Stimulated activated naive CD4-positive, alpha-beta T cell treated with Interleukin-2 at 50 U/mL for 16 hours (primary cell): ENCODE data around the gene MAD2L2.

Experiments used
- DNase-seq: peaks from one replicate; lab custom pipeline; 2025; lab: John Stamatoyannopoulos, UW

The MAD2L2 gene

GRCh38 chr1:11681071-11681771, at the start of gene MAD2L2:
Gene MAD2L2 (minus strand): TSS chr1:11681148. CDS start chr1:11680601, 547 bp downstream.
- DNase-seq, result peak; percentile 88

GRCh38 chr1:11730429-11730891, 49.5 kb upstream of the MAD2L2 start:
- no peak for DNase-seq

- DNase-seq, result no peak
Measured at GRCh38 chr1:11729498-11730428, 48.8 kb upstream of the MAD2L2 start.

- DNase-seq, result no peak
Measured at GRCh38 chr1:11729155-11729497, 48.2 kb upstream of the MAD2L2 start.

- no peak for DNase-seq
Measured at GRCh38 chr1:11728126-11728806, 47.3 kb upstream of the MAD2L2 start.

GRCh38 chr1:11727119-11727518, 46.2 kb upstream of the MAD2L2 start:
- no peak for DNase-seq

- no peak for DNase-seq
Measured at GRCh38 chr1:11725616-11726015, 44.7 kb upstream of the MAD2L2 start.

- no peak for DNase-seq
Measured at GRCh38 chr1:11722538-11722937, 41.6 kb upstream of the MAD2L2 start.

GRCh38 chr1:11721311-11721710, 40.4 kb upstream of the MAD2L2 start:
- DNase-seq, result no peak

GRCh38 chr1:11720525-11720924, 39.6 kb upstream of the MAD2L2 start:
- DNase-seq, result no peak

GRCh38 chr1:11720033-11720376, 39.1 kb upstream of the MAD2L2 start:
- DNase-seq, result no peak

GRCh38 chr1:11719313-11720032, 38.5 kb upstream of the MAD2L2 start:
- peak; percentile 79 for DNase-seq

- no peak for DNase-seq
Measured at GRCh38 chr1:11714831-11715575, 34.1 kb upstream of the MAD2L2 start.

- DNase-seq, result no peak
Measured at GRCh38 chr1:11713095-11713494, 32.1 kb upstream of the MAD2L2 start.

- no peak for DNase-seq
Measured at GRCh38 chr1:11712285-11712684, 31.3 kb upstream of the MAD2L2 start.

- DNase-seq, result no peak
Measured at GRCh38 chr1:11711490-11711889, 30.5 kb upstream of the MAD2L2 start.

- DNase-seq, result no peak
Measured at GRCh38 chr1:11708554-11709350, 27.8 kb upstream of the MAD2L2 start.

GRCh38 chr1:11707621-11708276, 26.8 kb upstream of the MAD2L2 start:
- no peak for DNase-seq

- DNase-seq, result no peak
Measured at GRCh38 chr1:11706292-11706691, 25.3 kb upstream of the MAD2L2 start.

- no peak for DNase-seq
Measured at GRCh38 chr1:11705596-11705995, 24.6 kb upstream of the MAD2L2 start.
